Kidney (tissue), 14 donors: ENCODE results near the gene DLG2. TPM values are rescaled to one million over a fixed set of nuclear protein-coding genes. Genes with fewer than 3 reads are reported as not detected.

ENCODE experiments used
- DNase-seq, 5 donors: peaks; one replicate each; pipeline ENCODE4 v3.0.0-alpha.2; 2013 to 2020
- FAIRE-seq: peaks from 2 replicates; lab custom pipeline; 2012; peaks lifted over from hg19 to GRCh38; lab: Jason Lieb, UNC
- H3K27ac ChIP-seq, 2 donors: one replicate each; pipeline ENCODE4 v1.7.0; 2013; ENCODE audit warnings: low read depth in 2 of 2, low read length in 2 of 2, inconsistent platforms in 1 of 2
- H3K27me3 ChIP-seq: one replicate; pipeline ENCODE4 v1.7.1; 2013; ENCODE audit warnings: low read length, inconsistent platforms; ENCODE audit not compliant: control insufficient read depth, insufficient read depth
- H3K36me3 ChIP-seq, 3 donors: one replicate each; pipeline versions ENCODE4 v1.7.0 to v1.7.1; 2013; ENCODE audit warnings: low read length in 3 of 3, control low read depth in 1 of 3, inconsistent platforms in 1 of 3; ENCODE audit not compliant: insufficient read depth in 3 of 3, control insufficient read depth in 2 of 3
- H3K4me1 ChIP-seq, 3 donors: one replicate each; pipeline versions ENCODE4 v1.7.0 to v1.7.1; 2013; ENCODE audit warnings: low read length in 3 of 3, inconsistent platforms in 1 of 3, low read depth in 1 of 3; ENCODE audit not compliant: control insufficient read depth in 2 of 3, insufficient read depth in 2 of 3
- H3K4me3 ChIP-seq, 3 donors: one replicate each; pipeline versions ENCODE4 v1.7.0 to v1.8.1; 2013; ENCODE audit warnings: low read length in 3 of 3, control low read depth in 1 of 3, inconsistent platforms in 1 of 3
- H3K9ac ChIP-seq, 3 donors: one replicate each; pipeline versions ENCODE4 v1.7.0 to v1.7.1; 2013; ENCODE audit warnings: low read length in 3 of 3, control low read depth in 1 of 3, inconsistent platforms in 1 of 3
- H3K9me3 ChIP-seq, 3 donors: one replicate each; pipeline versions ENCODE4 v1.7.0 to v1.7.1; 2013; ENCODE audit warnings: low read length in 3 of 3, control low read depth in 1 of 3, inconsistent platforms in 1 of 3; ENCODE audit not compliant: control insufficient read depth in 2 of 3, insufficient read depth in 1 of 3
- intact Hi-C: fragments of 100-400 bp; cut with DNase I; formaldehyde crosslinking; loops from one replicate; pipeline ENCODE4 v1.11.1; 2022
- polyA plus RNA-seq: library from polyadenylated mRNA; stranded (reverse); fragments of 350-450 nt; fragmentation: Illumina TruSeq; extraction: RNeasy Lipid Tissue Mini Kit (QIAGEN cat#74804); gene quantifications from one replicate; pipeline ENCODE4 v1.2.3, GENCODE V29; 2014; ENCODE audit warnings: low read depth, low replicate concordance; ENCODE audit not compliant: insufficient read depth
- total RNA-seq: library from RNA; stranded (reverse); fragmentation: NEBNext Ultra II Directional; extraction: Animal tissue kit (Norgen Biotek cat#: 25700); gene quantifications from one replicate; pipeline ENCODE4 v1.2.1, GENCODE V29; 2021
- TF ChIP-seq, protein P1 (sequence below): IDR thresholded peaks from 3 replicates; pipeline ENCODE4 v1.5.1; 2012; ENCODE audit warnings: mild to moderate bottlenecking, moderate library complexity, borderline replicate concordance; ENCODE audit not compliant: insufficient read depth; ENCODE audit errors: extremely low read depth
- donor health status: control.
- donor health status: control.
- donor health status: control.
- donor health status: control.
- donor health status: control.
- donor health status: DM: yes; HTN: yes; CAD: no.
- donor health status: Normal renal cell carcinoma (clear cell type).

DLG2 gene
- total and polyA plus RNA-seq, 2 donors from 2014 or later: 2.9 to 7.2 TPM

- no peaks in the 10 kb centered on the region for H3K4me1 ChIP-seq
- no peak for FAIRE-seq
- TF ChIP-seq, protein P1, sequence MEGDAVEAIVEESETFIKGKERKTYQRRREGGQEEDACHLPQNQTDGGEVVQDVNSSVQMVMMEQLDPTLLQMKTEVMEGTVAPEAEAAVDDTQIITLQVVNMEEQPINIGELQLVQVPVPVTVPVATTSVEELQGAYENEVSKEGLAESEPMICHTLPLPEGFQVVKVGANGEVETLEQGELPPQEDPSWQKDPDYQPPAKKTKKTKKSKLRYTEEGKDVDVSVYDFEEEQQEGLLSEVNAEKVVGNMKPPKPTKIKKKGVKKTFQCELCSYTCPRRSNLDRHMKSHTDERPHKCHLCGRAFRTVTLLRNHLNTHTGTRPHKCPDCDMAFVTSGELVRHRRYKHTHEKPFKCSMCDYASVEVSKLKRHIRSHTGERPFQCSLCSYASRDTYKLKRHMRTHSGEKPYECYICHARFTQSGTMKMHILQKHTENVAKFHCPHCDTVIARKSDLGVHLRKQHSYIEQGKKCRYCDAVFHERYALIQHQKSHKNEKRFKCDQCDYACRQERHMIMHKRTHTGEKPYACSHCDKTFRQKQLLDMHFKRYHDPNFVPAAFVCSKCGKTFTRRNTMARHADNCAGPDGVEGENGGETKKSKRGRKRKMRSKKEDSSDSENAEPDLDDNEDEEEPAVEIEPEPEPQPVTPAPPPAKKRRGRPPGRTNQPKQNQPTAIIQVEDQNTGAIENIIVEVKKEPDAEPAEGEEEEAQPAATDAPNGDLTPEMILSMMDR: no peak
Observed at GRCh38 chr11:83671289-83671688, 1955.9 kb downstream of the DLG2 start.

DNA sequence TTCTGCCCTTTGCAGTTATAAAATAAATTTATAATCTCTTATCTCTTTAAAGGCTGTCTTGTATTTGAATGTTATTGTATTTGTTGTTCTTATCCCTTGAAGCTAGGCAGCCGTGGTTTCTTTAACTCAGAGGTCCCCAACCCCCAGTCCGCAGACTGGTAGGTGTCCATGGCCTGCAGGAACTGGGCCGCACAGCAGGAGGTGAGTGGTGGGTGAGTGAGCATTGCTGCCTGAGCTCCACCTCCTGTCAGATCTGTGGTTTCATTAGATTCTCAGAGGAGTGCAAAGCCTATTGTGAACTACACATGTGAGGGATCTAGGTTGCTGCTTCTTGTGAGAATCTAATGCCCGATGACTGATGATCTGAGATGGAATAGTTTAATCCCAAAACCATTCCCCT lies 1961.0 kb downstream of the DLG2 start:
- intact Hi-C loops: no loop called here
- FAIRE-seq: no peak
- H3K36me3 ChIP-seq: no peaks in the 10 kb centered on the region
- no peak overlapping the region for H3K4me3 ChIP-seq
- no peaks in the 10 kb centered on the region for H3K4me1 ChIP-seq
- no peak overlapping the region for H3K27ac ChIP-seq
- no peaks in the 10 kb centered on the region for H3K27me3 ChIP-seq
- TF ChIP-seq, protein P1: no peak
- no peaks in the 10 kb centered on the region for H3K9me3 ChIP-seq
- peak in 1 of 5 donors; percentile 15 for DNase-seq
- H3K9ac ChIP-seq: no peak overlapping the region

More at GRCh38 chr11:83671289-83671688, 1955.9 kb downstream of the DLG2 start:
- Histone ChIP-seq H3K9me3 (no peaks in the 10 kb centered on the region), H3K27ac (no peak overlapping the region), H3K27me3 (no peaks in the 10 kb centered on the region), H3K9ac (no peak overlapping the region), H3K36me3 (no peaks in the 10 kb centered on the region), H3K4me3 (no peak overlapping the region)
- no peak for DNase-seq
- intact Hi-C loops: no loop called here

DNA sequence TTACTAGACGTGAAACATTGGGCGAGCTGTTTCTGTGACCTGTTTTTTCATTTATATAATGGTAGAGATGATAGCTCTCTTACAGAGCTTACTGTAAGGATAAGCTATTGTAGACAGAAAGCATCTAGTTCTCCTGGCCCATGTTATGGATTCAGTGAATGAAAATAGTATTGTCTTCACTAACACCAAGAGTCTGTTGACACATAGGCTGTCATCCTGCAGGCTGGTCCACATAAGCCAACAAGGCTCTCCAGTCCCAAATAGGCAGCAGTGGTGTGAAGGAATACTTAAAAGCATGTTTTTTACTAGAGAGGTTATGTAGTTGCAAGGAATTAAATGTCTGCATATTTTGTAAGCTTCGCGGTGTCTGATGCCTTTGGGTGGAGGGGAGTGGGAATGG lies 1963.2 kb downstream of the DLG2 start:
- H3K9me3 ChIP-seq: no peaks in the 10 kb centered on the region
- no peaks in the 10 kb centered on the region for H3K4me1 ChIP-seq
- TF ChIP-seq, protein P1: no peak
- DNase-seq (no peak), FAIRE-seq (no peak)
- intact Hi-C loops: no loop called here
- no peaks in the 10 kb centered on the region for H3K36me3 ChIP-seq
- no peak overlapping the region for H3K9ac ChIP-seq
- no peaks in the 10 kb centered on the region for H3K27me3 ChIP-seq
- H3K4me3 ChIP-seq: no peak overlapping the region
- no peak overlapping the region for H3K27ac ChIP-seq

DNA sequence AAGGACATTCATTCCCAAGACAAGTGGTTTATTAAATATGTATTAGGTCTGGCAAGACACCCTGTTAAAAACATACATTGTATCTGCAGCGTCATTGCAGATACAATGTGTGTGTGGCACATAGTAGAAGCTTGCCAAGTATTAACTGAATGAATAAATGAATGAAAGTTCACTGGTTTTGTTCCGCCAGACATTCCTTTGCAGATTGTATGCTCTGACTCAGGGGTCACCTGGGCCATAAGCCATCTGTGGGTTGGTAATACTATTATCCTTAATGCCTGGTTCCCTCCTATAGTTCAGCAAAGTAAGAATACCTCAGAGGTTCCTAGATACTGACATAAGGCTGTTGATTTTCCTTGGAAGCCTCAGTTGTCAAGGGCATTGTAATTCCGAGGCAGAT lies 1963.7 kb downstream of the DLG2 start:
- TF ChIP-seq, protein P1: no peak
- H3K4me1 ChIP-seq: no peaks in the 10 kb centered on the region
- intact Hi-C loops: no loop called here

More for the DNA sequence above, 1963.7 kb downstream of the DLG2 start:
- Histone ChIP-seq H3K36me3 (no peaks in the 10 kb centered on the region), H3K4me3 (no peak overlapping the region), H3K9me3 (no peaks in the 10 kb centered on the region), H3K9ac (no peak overlapping the region), H3K27me3 (no peaks in the 10 kb centered on the region), H3K27ac (no peak overlapping the region)
- FAIRE-seq: no peak
- DNase-seq: no peak
